Sigmoid colon (tissue), 4 donors: ENCODE results near the gene PPIH.
"Not testable (repeated sequence)": the region's sequence is repeated elsewhere in the genome, so short reads cannot be mapped to it uniquely, and the experiment has no call there.

Experiments used
- POLR2A ChIP-seq, 2 donors: fragments of 450-650 bp; IDR thresholded peaks; one replicate each; pipeline ENCODE4 v1.6.1; 2016; ENCODE audit warnings: antibody characterized with exemption in 2 of 2, mild to moderate bottlenecking in 2 of 2, moderate library complexity in 2 of 2
- POLR2AphosphoS5 ChIP-seq, 4 donors: sonication (generic); formaldehyde crosslinking; IDR thresholded peaks; one replicate each; pipeline ENCODE4 v1.6.1; 2017; ENCODE audit warnings: antibody characterized with exemption in 4 of 4

DNA sequence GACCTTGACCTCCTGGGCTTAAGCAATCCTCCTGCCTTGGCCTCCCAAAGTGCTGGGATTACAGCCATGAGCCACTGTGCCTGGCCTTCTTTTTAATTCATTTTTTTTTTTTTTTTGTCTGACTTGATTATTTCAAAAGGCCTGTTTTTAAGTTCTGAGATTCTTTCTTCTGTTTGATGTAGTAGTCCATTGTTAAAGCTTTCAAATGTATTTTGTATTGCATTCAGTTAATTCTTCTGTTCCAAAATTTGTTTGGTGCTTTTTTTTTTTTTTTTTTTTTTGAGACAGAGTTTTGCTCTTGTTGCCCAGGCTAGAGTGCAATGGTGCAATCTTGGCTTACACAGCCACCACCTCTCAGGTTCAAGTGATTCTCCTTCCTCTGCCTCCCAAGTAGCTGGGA, 56.2 kb downstream of the PPIH start:
- TF ChIP-seq POLR2AphosphoS5, POLR2A (IDR thresholded peaks at IDR 0.05): not testable (repeated sequence)
